Large intestine (tissue), 3 donors: ENCODE results near the gene RHOG. TPM values are rescaled to one million over a fixed set of nuclear protein-coding genes. Genes with fewer than 3 reads are reported as not detected.
A peak's percentile ranks its signal among the peaks of the same experiment; 100 is the strongest.
"Not testable (repeated sequence)": the region's sequence is repeated elsewhere in the genome, so short reads cannot be mapped to it uniquely, and the experiment has no call there.

ENCODE experiments used
- DNase-seq, 2 donors: peaks; one replicate each; pipeline versions ENCODE4 v3.0.0 to v3.0.0-alpha.2; 2013
- H3K27ac ChIP-seq: one replicate; pipeline ENCODE4 v1.5.1; 2013; ENCODE audit warnings: low read length
- H3K27me3 ChIP-seq: 2 replicates; pipeline ENCODE4 v1.6.1; 2013; ENCODE audit warnings: low read length; ENCODE audit not compliant: control insufficient read depth, insufficient read depth
- H3K36me3 ChIP-seq: 2 replicates; pipeline ENCODE4 v1.6.1; 2013; ENCODE audit warnings: low read length; ENCODE audit not compliant: control insufficient read depth, insufficient read depth
- H3K4me1 ChIP-seq: one replicate; pipeline ENCODE4 v1.6.1; 2013; ENCODE audit warnings: low read length; ENCODE audit not compliant: control insufficient read depth, insufficient read depth
- H3K4me3 ChIP-seq: one replicate; pipeline ENCODE4 v1.5.1; 2013; ENCODE audit warnings: low read length
- H3K9me3 ChIP-seq: one replicate; pipeline ENCODE4 v1.6.1; 2013; ENCODE audit warnings: mild to moderate bottlenecking, low read depth, low read length, moderate library complexity; ENCODE audit not compliant: control insufficient read depth
- WGBS: methylation state at CpG from one replicate; pipeline ENCODE4 v1.1.5; 2013; ENCODE audit warnings: low lambda C conversion rate; ENCODE audit not compliant: insufficient coverage; 5-methylcytosine and 5-hydroxymethylcytosine counted together
- polyA plus RNA-seq: library from polyadenylated mRNA; unstranded; fragments of 120-200 nt; gene quantifications from one replicate; pipeline ENCODE4 v1.2.1, GENCODE V29; 2013

The RHOG gene
- polyA plus RNA-seq, 1 donor: 48.9 TPM

DNA sequence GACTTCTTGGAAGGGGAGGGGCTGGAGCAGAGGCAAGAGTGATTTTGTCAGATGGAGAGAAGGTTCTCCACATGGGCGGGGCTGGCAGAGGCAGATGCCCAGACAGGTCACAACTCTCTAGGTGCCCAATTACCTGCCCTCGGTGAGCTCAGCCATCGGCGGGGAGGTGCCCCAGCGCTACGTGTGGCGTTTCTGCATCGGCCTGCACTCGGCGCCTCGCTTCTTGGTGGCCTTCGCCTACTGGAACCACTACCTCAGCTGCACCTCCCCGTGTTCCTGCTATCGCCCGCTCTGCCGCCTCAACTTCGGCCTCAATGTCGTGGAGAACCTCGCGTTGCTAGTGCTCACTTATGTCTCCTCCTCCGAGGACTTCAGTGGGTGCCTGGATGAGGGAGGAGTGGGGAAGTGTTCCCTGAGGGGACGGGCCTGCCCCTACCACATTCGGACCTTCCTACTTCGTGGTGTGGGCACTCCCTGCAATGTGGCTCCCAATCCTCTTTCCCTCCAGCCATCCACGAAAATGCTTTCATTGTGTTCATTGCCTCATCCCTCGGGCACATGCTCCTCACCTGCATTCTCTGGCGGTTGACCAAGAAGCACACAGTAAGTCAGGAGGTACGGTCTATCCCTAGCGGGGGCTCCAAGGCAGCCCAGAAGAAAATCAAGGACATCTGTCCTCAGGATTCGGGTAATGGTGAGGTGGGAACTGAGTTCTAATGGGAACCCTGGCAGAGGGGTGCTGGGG is 16.8 kb downstream of the RHOG start:
- Histone ChIP-seq H3K27me3 (no peaks in the 10 kb centered on the region), H3K27ac (no peak overlapping the region), H3K36me3 (peaks cover 51% of the 10 kb centered on the region), H3K4me1 (no peaks in the 10 kb centered on the region), H3K9me3 (no peaks in the 10 kb centered on the region), H3K4me3 (no peak overlapping the region)
- DNase-seq: no peak
- no CpG with 5 or more reads among the region's 30 CpGs for WGBS

DNA sequence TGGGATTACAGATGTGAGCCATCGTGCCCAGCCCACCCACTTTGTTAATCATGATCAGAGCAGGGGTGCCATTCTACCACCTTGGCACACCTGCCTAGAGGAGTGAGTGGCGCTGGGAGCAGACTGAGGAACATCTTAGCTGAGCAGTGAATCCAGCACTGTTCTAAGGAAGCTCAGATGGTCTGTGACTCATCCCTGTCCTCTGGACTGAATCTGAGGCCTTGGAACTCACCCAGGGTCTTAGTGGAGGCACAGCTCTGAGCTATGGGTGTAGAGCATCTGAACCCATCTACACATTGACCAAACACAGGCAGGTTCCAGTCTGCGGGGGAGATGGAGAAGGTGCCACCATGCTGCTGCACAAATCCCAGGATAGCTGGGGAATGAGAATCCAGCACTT is 17.5 kb downstream of the RHOG start:
- no peaks in the 10 kb centered on the region for H3K9me3 ChIP-seq
- H3K27ac ChIP-seq: no peak overlapping the region
- no CpG with 5 or more reads among the region's 3 CpGs for WGBS
- H3K4me3 ChIP-seq: no peak overlapping the region
- no peak for DNase-seq
- peaks cover 5% of the 10 kb centered on the region for H3K4me1 ChIP-seq
- no peaks in the 10 kb centered on the region for H3K27me3 ChIP-seq
- H3K36me3 ChIP-seq: peaks cover 50% of the 10 kb centered on the region

DNA sequence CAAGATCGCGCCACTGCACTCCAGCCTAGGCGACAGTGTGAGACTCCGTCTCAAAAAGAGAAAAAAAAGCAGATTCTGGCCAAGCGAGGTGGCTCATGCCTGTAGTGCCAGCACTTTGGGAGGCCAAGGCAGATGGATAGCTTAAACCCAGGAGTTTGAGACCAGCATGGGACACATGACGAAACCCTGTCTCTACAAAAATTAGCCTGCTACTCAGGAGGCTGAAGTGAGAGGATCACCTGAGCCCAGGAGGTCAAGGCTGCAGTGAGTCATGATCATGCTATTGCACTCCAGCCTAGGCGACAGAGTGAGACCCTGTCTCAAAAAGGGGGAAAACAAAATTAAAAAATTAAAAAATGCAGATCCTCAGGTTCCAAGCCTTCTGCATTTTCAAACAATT is 18.4 kb downstream of the RHOG start:
- no peaks in the 10 kb centered on the region for H3K9me3 ChIP-seq
- peaks cover 40% of the 10 kb centered on the region for H3K36me3 ChIP-seq
- H3K4me1 ChIP-seq: peaks cover 7% of the 10 kb centered on the region
- H3K27me3 ChIP-seq: no peaks in the 10 kb centered on the region
- WGBS: no CpG with 5 or more reads among the region's 7 CpGs
- DNase-seq: no peak
- H3K27ac ChIP-seq: no peak overlapping the region
- no peak overlapping the region for H3K4me3 ChIP-seq

DNA sequence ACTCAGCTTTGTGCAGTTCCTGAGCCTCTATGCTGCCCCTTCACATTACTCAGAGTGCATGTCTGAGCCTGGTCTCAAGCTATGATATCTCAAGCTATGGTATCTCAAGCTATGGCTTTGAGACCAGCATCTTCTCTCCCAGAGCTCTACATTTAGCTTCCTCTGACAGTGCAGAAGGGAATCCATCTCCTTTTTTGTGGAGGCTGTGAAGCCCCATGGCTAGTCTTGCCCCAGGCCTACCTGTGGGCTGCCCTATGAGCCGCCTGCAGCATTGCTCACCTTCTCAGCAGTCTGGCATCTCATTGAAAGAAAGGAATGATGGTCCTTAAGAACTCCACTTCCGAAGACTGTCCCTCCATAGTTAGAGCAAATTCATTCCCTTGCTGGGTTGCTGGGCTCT is 19.8 kb downstream of the RHOG start:
- H3K9me3 ChIP-seq: no peaks in the 10 kb centered on the region
- peaks cover 27% of the 10 kb centered on the region for H3K36me3 ChIP-seq
- WGBS: no CpG with 5 or more reads among the region's 2 CpGs
- no peak overlapping the region for H3K4me3 ChIP-seq
- DNase-seq: no peak
- peaks cover 15% of the 10 kb centered on the region for H3K4me1 ChIP-seq
- H3K27ac ChIP-seq: no peak overlapping the region
- H3K27me3 ChIP-seq: no peaks in the 10 kb centered on the region

DNA sequence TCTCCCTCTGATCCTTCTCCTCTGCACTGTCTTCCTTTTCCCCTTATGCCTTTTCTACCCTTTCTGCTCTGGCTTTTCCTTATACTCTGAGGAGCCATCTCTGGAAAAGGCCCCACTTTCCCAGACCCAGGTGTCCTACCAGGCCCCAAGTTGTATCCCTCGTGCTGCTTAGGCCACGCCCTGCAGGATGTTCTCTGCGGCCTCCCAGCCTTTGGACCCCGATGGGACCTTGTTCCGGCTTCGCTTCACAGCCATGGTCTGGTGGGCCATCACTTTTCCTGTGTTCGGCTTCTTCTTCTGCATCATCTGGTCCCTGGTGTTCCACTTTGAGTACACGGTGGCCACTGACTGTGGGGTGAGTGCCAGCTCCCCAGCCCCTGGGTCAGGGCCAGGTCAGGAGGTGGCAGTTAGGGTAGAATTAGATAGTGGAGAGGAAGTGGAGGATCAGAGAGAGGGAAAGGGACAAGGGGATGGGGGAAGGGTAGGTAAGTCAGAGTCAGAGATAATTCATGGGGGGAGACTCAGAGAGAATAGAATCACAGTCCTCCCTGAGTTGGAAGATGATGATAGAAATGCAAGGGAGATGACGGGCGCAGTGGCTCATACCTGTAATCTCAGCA is 23.5 kb downstream of the RHOG start:
- H3K36me3 ChIP-seq: peaks cover 3% of the 10 kb centered on the region
- H3K4me3 ChIP-seq: peak overlapping the region; percentile 20
- WGBS: no CpG with 5 or more reads among the region's 10 CpGs

DNA sequence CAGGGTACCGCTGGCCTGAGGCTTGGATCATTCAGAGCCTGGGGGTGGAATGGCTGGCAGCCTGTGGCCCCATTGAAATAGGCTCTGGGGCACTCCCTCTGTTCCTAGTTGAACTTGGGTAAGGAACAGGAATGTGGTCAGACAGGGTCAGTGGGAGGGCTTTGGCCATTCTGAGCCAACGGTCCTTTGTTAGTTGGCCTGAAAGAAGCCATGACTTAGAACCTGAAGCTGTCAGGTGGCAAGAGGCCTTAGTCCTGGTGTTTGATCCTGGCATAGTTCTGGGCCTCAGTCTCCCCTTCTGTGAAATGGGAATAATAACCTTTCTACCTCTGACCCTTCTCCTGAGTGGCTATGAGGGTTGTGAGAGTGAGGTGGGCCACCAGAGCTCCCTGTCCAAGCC is 24.1 kb downstream of the RHOG start:
- Histone ChIP-seq H3K9me3 (no peaks in the 10 kb centered on the region), H3K27me3 (no peaks in the 10 kb centered on the region), H3K4me1 (peaks cover 15% of the 10 kb centered on the region), H3K4me3 (no peak overlapping the region), H3K27ac (peak overlapping the region; percentile 47), H3K36me3 (peaks cover 3% of the 10 kb centered on the region)
- DNase-seq: no peak
- WGBS: no CpG with 5 or more reads among the region's 2 CpGs

More for the DNA sequence above, 23.5 kb downstream of the RHOG start:
- Histone ChIP-seq H3K4me1 (peaks cover 15% of the 10 kb centered on the region), H3K9me3 (no peaks in the 10 kb centered on the region), H3K27ac (peak overlapping the region; percentile 53), H3K27me3 (no peaks in the 10 kb centered on the region)
- peak; percentile 57 to 75 for DNase-seq

DNA sequence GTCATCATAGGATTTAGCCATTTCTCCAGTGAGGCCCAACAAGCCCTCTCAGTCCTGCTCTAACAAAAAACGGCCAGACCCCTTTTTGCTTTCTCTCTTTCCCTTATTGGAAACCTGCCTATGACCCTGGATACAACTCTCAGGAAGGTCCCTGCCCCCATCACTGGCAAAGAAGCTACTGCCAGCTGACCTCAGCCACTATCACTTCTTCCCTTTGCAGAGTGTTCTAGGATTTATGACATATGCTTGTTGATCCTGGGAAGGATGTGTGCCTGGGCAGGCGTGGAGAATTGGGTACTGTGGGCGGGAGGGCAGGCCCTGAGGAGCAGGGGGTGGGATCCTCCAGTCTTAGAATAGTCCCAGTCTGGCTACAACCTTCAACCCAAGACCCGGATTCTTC is 24.9 kb downstream of the RHOG start:
- no peaks in the 10 kb centered on the region for H3K27me3 ChIP-seq
- no peak overlapping the region for H3K4me3 ChIP-seq
- no peak for DNase-seq
- no peak overlapping the region for H3K27ac ChIP-seq
- WGBS: no CpG with 5 or more reads among the region's 4 CpGs
- peaks cover 15% of the 10 kb centered on the region for H3K4me1 ChIP-seq
- H3K9me3 ChIP-seq: no peaks in the 10 kb centered on the region
- H3K36me3 ChIP-seq: peaks cover under 1% of the 10 kb centered on the region

DNA sequence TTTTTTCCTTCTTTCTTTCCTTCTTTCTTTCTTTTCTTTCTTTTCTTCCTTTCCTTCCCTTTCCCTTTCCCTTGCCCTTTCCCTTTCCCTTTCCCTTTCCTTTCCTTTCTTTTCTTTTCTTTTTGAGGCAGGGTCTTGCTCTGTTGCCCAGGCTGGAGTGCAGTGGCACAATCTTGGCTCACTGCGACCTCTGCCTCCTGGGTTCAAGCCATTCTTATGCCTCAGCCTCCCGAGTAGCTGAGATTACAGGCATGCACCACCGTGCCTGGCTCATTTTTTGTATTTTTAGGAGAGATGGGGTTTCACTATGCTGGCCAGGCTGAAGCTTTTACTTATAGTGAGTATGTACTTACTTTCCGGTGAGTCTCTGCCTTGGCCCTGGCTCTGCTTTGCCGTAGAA is 25.9 kb downstream of the RHOG start:
- not testable (repeated sequence) for DNase-seq, H3K9me3 ChIP-seq, H3K4me3 ChIP-seq, H3K27me3 ChIP-seq, H3K36me3 ChIP-seq, H3K27ac ChIP-seq
- H3K4me1 ChIP-seq: peaks cover 16% of the 10 kb centered on the region
- WGBS: no CpG with 5 or more reads among the region's 5 CpGs

DNA sequence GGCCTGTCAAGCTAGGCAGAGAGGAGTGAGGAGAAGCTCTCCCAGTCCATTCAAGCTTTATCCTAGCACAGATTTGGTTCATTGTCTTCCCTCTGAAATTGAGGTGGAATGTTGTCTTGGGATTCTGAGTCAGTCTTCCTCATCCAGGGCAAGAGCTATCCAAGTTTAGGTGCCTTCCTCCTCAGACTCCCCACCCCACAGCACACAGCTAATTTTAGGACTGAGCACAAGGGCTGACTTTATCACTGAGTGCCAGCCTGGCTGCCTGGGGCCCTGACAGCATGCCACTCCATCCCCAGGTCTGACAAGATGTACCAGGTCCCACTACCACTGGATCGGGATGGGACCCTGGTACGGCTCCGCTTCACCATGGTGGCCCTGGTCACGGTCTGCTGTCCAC is 29.8 kb downstream of the RHOG start:
- Histone ChIP-seq H3K9me3 (no peaks in the 10 kb centered on the region), H3K27me3 (no peaks in the 10 kb centered on the region), H3K36me3 (no peaks in the 10 kb centered on the region), H3K4me3 (no peak overlapping the region), H3K27ac (no peak overlapping the region), H3K4me1 (peaks cover 11% of the 10 kb centered on the region)
- DNase-seq: no peak
- no CpG with 5 or more reads among the region's 4 CpGs for WGBS

DNA sequence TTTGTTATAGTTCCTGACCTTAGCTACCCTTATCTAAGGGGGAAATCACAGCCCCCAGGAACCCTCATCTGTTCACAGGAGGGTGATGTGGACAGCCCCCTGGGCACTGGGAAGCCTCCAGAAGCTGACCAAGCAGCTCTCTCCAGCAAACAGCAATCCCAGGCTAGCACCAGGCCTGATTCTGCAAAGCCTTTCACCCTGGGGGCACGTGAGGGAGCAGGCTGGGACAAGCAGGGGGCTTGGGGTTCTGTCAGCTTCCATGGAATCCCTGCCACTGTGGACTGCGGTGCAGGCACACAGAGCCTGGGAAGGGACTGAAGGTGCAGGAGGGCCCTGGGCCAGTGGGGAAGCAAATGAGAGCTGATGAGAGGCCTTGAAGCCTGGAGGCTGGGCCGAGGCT is 30.3 kb downstream of the RHOG start:
- WGBS: no CpG with 5 or more reads among the region's 3 CpGs
- peaks cover 11% of the 10 kb centered on the region for H3K4me1 ChIP-seq
- H3K9me3 ChIP-seq: no peaks in the 10 kb centered on the region
- no peaks in the 10 kb centered on the region for H3K36me3 ChIP-seq
- no peaks in the 10 kb centered on the region for H3K27me3 ChIP-seq
- no peak overlapping the region for H3K27ac ChIP-seq
- DNase-seq: no peak
- no peak overlapping the region for H3K4me3 ChIP-seq

DNA sequence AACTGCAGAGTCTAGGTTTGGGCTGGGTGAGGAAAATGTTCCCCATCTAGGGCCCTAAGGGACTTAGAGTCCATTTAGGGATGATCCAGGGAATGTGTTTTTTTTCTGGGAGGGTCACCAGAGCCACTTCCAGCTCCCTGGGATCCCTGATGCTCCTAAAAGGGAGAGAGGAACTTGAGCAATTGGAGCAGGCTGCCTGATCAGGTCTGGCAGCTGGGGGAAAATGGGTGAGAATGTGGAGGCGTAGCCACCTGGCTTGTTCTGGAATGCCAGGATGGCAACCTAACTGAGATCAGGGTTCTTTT is 31.2 kb downstream of the RHOG start:
- peaks cover 11% of the 10 kb centered on the region for H3K4me1 ChIP-seq
- H3K27me3 ChIP-seq: no peaks in the 10 kb centered on the region
- no peaks in the 10 kb centered on the region for H3K9me3 ChIP-seq
- no peak overlapping the region for H3K4me3 ChIP-seq
- H3K36me3 ChIP-seq: no peaks in the 10 kb centered on the region
- H3K27ac ChIP-seq: peak overlapping the region; percentile 58
- DNase-seq: no peak
- WGBS: no CpG with 5 or more reads among the region's 1 CpG
